Activated CD4-positive, alpha-beta T cell treated with anti-CD3 and anti-CD28 coated beads for 24 hours (primary cell): Measurements from ENCODE around the gene ST6GALNAC4.
"Not testable (repeated sequence)": the region's sequence is repeated elsewhere in the genome, so short reads cannot be mapped to it uniquely, and the experiment has no call there.

Source experiments
- DNase-seq, 2 donors: peaks; one replicate each; pipeline ENCODE4 v3.0.0-alpha.2; 2020; ENCODE audit warnings: low read depth in 2 of 2

ST6GALNAC4 gene

GRCh38 chr9:127885508-127886281 is 31.1 kb downstream of the ST6GALNAC4 start:
- DNase-seq = no peak

- no peak for DNase-seq
Measured at GRCh38 chr9:127884976-127885490, 31.8 kb downstream of the ST6GALNAC4 start.

- DNase-seq = no peak
Measured at GRCh38 chr9:127884427-127884911, 32.4 kb downstream of the ST6GALNAC4 start.

- DNase-seq = no peak
Measured at GRCh38 chr9:127883959-127884358, 32.9 kb downstream of the ST6GALNAC4 start.

- DNase-seq = not testable (repeated sequence)
Measured at GRCh38 chr9:127881715-127882114, 35.1 kb downstream of the ST6GALNAC4 start.

GRCh38 chr9:127880143-127880542 is 36.7 kb downstream of the ST6GALNAC4 start:
- no peak for DNase-seq

- DNase-seq = no peak
Measured at GRCh38 chr9:127878652-127879390, 38.0 kb downstream of the ST6GALNAC4 start.

- no peak for DNase-seq
Measured at GRCh38 chr9:127878001-127878651, 38.7 kb downstream of the ST6GALNAC4 start.

GRCh38 chr9:127877566-127877998 is 39.3 kb downstream of the ST6GALNAC4 start, which contains the start of gene AK1:
Gene AK1 (minus strand): TSS chr9:127877675. CDS start chr9:127874617, 3,058 bp downstream.
- DNase-seq = no peak

GRCh38 chr9:127876764-127877562 is 39.9 kb downstream of the ST6GALNAC4 start:
- no peak for DNase-seq

GRCh38 chr9:127876026-127876763 is 40.6 kb downstream of the ST6GALNAC4 start:
- DNase-seq = no peak

GRCh38 chr9:127875306-127875966 is 41.4 kb downstream of the ST6GALNAC4 start:
- no peak for DNase-seq

- DNase-seq = no peak
Measured at GRCh38 chr9:127874301-127875221, 42.3 kb downstream of the ST6GALNAC4 start.

GRCh38 chr9:127873886-127874285 is 43.0 kb downstream of the ST6GALNAC4 start:
- DNase-seq = no peak

- no peak for DNase-seq
Measured at GRCh38 chr9:127873223-127873691, 43.6 kb downstream of the ST6GALNAC4 start.

- DNase-seq = no peak
Measured at GRCh38 chr9:127872369-127873222, 44.2 kb downstream of the ST6GALNAC4 start.

- no peak for DNase-seq
Measured at GRCh38 chr9:127871531-127871930, 45.3 kb downstream of the ST6GALNAC4 start.

- no peak for DNase-seq
Measured at GRCh38 chr9:127870887-127871286, 46.0 kb downstream of the ST6GALNAC4 start.
